CD4-positive, alpha-beta T cell treated with Interferon gamma for 1 hour (primary cell): ENCODE data around the gene NPTX1.
"Not testable (repeated sequence)": the region's sequence is repeated elsewhere in the genome, so short reads cannot be mapped to it uniquely, and the experiment has no call there.

Source experiments
- DNase-seq: peaks from one replicate; pipeline ENCODE4 v3.0.0-alpha.2; 2020

Gene NPTX1, protein sequence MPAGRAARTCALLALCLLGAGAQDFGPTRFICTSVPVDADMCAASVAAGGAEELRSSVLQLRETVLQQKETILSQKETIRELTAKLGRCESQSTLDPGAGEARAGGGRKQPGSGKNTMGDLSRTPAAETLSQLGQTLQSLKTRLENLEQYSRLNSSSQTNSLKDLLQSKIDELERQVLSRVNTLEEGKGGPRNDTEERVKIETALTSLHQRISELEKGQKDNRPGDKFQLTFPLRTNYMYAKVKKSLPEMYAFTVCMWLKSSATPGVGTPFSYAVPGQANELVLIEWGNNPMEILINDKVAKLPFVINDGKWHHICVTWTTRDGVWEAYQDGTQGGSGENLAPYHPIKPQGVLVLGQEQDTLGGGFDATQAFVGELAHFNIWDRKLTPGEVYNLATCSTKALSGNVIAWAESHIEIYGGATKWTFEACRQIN

DNA sequence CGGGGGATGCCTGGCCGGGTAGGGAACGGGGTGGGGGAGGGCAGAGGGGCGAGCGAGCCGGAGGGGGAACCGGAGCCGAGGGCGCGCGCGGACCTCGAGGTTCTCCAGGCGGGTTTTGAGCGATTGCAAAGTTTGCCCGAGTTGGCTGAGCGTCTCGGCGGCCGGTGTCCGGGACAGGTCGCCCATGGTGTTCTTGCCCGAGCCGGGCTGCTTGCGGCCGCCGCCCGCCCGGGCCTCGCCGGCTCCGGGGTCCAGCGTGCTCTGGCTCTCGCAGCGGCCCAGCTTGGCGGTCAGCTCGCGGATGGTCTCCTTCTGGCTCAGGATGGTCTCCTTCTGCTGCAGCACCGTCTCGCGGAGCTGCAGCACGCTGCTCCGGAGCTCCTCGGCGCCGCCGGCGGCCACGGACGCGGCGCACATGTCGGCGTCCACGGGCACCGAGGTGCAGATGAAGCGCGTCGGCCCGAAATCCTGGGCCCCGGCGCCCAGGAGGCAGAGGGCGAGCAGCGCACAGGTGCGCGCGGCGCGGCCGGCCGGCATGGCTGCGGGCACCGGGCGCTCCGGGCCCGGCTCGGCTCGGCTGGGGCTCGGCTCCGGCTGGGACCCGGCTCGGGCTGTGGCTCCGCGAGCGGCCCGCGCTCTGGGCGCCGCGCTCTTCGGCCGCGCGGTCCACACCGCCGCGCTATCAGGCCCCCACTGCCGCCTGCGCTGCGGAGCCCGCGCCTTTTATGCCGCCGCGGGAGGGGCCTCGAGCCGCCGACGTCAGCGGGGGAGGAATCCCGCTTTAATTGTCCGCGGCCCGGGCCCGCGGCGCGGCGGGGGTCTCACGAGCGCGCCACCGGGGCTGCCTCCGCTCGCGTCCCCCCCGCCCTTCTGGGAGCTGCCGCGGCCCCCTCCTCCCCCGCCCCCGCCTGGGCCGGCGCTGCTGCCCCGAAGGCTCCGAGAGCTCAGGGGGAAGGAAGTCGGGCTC, at the start of gene NPTX1:
Gene NPTX1, minus strand, starts transcription at position 698 of the 967 bp plus-strand sequence. Its CDS starts 161 bp downstream, at position 537.
- no peak for DNase-seq

DNA sequence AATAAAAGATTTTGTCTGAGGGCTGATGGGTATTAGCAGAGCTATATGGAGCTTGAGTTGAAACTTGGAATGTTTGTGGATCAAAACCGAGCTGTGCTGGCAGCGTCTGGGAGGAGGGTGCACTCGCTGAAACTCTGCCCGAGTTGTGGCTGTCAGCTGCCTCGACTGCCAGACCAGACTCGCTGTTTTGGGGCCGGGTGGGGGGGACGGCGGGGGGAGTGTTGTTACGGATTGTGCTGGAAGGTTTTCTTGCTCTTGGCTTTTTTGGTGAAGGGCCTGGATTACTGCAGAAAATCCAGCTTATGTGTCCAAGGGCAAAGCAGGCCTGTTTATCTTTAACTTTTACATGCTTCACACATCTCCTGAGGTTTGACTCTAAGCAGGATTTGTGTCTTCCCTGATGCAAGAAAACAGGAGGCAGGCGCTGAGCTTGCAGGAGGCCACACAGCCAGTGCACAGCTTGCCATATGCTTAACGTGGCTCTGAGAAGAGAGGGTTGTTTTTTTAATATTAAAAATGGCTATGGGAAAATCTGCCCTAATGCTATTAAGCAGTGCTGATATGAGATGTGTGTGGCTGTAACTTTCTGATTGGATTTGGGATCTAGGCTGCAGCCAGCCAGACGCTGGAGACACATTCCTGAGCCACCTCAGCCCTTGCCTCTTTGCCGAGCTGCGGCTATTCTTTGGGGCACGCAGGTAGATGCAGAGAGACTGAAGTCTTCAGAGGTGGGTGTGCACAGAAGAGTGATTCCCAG, 47.7 kb upstream of the NPTX1 start:
- no peak for DNase-seq

DNA sequence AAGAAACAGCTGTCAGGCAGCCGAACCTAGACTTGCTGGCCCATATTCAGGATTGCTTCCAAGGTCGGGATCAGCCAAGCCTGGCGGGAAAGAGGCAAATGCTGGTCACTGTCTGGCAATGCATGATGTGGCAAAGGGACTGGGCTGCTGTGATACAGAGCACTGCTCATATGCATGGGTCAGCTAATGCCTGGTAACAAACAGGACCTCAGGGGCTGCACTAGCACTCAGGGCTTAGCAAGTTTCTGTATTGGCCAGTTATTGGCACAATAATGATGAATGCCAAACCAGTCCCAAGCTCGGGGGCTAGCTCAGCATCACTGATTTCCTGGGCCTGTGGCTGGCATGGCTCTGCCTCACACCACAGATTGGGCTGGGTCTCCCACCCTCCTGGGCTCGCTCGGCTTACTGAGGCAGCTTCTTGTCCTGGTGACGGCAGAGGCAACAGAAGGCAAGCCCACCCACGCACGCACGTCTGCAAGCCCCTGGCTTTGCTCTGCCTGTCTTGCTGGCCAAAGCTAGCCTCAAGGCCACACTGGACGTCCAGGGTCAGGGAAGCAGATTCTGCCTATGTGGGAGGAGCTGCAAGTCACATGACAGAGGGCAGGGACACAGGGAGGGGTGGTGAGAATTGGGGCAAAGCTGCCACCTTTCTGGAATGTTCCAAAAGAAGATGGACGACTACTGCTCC, 46.8 kb upstream of the NPTX1 start:
- no peak for DNase-seq

DNA sequence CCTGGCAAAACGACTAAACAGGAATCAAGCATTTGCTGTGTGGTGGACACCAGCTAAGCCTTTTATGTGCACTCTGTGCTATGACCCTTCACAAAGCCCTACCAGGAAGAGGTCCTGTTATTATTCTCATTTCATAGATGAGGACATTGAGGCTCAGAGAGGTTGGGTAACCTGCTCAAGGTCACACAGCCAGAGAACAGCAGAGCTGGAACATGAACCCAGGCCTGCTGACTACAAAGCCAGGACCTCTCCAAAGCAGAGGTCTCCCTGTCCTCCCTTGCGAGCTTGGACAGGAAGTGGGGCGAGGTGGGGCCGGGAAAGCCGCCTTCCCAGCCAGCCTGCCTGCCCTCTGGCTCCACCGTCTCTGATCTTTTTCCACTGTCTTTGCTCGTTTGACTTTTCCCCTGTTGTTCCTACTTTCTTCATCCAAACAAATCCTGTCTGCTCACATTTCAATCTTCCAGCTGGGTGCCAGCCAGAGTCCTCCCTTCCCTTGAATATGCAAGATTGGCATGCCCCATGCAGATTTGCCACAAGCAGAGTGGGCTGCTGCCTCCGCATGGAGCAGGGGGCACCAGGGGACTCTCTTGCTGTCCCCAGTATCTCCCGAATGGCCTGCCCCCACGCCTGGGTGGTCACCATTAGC, 44.5 kb upstream of the NPTX1 start:
- no peak for DNase-seq

DNA sequence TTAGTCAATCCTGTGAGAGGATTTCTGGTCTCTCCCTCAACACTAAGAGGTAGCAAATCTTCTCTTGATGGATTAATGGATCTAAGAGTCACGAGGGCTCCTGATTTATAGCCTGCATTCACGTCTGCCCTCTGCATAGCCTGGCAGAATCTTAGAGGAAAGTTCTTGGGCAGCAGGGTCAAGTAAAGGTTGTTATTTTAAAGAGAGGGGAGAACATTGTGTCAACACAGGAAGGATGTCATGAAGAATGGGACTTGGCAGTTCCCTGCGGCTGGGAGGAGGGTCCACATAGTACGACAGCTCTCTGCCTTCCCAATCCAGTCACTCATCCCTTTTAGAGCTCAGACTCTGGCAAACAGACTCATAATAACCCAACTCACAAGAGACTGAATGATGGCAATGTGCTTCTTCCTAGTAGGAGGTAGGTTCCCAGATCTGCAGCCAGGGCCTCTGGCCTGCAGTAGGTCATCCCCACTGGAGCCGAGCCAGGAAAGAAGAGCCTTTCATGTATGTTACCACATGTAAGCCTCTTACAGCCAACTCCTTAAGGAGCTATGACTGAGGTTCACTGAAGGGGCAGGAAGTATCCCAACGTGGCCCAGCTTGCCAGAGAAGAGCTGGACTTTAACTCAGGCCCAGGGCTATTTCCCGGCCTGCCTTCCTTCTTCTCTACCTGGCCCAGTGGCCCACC, 42.8 kb upstream of the NPTX1 start:
- DNase-seq = no peak

DNA sequence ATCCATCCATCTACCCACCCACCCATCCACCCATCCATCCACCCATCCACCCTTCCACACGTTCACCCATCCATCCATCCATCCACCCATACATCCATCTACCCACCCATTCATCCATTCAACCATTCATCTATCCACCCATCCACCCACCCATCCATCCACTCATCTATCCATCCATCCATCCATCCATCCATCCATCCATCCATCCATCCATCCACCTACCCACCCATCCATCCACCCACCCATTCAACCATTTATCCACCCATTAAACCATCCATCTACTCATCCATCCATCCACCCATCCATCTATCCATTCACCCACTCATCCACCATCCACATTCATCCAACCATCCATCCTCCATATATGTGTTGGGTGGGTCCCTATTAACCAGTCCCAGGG, 42.0 kb upstream of the NPTX1 start:
- DNase-seq = no peak

DNA sequence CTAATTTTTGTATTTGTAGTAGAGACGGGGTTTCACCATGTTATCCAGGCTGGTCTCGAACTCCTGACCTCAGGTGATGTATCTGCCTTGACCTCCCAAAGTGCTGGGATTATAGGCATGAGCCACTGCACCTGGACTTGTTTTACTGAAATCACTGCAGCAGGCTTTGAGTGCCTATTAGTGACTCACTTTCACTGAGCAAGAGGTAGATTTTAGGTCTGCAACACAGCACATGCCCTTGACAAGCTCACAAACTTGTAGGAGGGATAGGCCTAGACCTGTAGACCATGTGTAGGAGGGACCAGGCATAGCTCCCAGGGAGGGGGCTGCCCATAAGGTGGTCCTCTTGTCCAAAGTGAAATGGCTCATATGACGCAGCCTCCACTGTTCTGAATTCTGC, 41.2 kb upstream of the NPTX1 start:
- no peak for DNase-seq

DNA sequence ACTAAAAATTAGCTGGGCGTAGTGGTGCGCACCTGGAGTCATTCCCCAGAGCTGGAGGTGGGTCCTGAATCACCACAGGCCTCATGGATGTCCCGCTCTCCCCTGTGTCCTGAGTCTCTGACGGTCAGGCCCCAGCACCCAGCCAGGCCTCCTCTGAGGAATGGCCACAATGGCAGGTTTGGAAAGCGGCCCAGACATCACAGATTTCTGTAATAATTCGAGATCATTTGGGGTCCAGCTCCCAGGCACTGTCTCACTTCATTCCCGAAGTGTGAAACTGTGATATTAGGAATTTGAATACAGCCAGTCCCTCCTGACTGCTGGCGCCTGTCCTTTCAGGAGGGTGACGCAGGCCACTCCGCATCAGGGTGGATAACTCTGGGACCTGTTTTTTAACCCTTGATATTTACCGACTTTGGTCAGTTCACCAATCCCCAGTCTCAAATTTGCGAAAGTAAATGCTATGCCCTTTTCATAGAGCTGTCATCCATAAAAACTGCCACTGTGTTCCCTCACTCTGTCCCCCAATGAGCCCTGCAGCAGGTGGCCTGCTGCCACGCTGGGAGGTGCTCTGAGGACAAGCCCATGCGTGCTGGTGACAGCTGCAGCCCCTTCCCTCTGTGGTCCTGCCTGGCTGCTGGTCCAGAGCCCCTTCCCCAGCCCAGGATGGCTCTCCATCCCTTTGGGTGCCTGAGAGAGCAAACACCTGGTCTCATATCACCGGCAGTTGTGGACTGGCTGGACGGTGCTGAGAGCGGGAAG, 39.9 kb upstream of the NPTX1 start:
- DNase-seq = no peak

DNA sequence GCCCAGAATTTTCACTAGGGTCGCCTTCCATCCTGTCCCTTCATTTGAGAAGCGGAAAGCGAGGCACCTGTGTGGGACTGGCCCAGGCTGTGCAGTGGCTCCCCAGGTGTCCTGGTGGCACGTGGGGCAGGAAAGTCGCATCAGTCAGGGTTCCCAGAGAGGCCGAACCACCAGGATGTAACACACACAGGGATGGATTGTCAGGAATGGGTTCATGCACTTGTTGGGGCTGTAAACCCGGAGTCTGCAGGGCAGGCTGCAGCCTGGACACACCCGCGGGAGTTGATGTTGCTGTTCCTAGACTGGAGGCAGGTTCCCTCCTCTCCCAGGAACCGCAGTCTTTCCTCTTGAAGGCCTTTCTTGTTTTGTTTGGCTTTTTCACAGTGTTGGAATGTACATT, 37.5 kb upstream of the NPTX1 start:
- DNase-seq = no peak

DNA sequence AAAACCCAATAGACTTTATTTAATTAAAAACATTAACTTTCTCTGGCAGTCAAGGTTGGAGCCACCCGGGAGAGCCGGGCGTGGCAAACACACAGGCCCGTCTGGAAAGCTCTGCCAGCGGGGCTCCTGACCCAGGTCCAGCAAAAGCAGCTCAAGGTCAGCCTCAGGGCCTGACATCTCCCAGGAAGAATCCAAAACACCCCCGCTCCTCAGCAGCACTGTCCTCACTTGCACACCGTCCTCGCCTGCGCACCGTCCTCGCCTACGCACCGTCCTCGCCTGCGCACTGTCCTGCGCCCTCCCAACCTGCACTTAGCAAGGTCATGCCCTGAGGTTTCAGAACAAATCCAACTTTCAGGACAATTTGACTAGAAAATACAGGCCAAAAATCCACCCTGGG, 36.8 kb upstream of the NPTX1 start:
- no peak for DNase-seq

DNA sequence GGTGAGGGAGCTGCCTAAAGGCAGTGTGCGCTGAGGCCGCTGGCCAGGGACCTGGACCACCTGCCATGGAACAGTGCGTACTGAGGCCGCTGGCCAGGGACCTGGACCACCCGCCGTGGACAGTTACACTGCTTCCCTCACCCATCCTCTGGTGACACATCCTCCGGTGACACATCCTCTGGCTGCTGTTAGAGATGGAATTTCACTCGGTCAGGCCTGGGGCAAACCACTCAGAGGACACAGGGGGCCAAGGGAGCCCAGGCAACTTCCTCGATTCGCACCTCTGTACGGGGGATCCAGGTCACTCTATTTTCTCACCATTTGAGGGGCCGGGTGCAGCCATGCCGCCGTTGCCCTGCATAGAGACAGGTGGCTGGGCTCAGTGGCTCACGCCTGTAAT, 35.8 kb upstream of the NPTX1 start:
- no peak for DNase-seq

DNA sequence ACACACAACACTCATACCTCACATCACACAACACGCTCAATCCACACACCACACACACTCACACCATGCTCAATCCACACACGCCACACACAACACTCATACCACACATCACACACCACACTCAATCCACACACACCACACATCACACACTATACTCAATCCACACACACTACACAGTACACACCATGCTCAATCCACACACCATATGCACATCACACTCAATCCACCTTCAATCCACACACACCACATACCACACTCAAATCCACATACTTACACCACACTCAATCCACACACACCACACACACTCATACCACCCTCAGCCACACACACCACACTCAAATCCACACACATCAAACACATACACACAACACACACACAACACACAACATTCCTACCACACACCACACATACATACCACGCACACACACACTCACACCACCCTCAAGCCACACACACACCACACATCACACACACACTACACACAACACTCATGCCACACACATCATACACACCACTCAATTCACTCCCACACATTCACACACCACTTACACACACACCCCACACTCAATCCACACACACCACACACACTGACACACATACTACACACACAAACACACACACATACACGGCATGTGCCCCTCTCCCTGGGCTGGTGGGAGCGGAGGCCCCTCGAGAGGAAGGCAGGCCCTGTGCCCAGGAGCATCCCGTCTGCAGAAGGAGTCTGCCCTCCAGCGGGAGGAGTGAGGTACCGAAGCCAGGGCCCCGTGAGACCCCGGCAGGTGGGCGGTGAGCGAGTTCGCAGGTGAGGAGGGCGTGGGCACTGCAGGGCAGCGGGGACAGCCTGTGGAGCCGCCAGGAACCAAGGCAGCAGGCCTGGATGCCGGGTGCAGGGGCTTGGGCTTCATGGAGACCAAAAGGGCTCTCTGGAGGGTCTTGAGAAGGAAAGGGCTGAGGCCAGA, 35.1 kb upstream of the NPTX1 start:
- DNase-seq = no peak

DNA sequence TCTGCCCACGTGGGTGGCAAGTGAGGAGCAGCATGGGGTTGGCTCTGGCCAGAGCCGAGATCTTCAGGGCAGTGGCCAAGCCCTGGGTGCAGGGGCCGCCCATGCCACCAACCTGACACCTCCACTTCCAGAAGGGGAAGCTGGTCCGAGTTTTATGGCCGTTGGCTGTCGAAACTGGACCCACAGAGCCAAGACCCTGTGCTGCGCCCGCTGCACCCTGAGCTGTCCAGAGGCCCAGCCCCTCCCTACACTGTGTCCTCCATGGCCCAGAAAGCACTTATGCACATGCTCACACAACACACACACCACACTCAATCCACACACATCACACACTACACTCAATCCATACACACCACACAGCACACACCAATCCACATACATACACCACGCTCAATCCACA, 34.4 kb upstream of the NPTX1 start:
- no peak for DNase-seq

DNA sequence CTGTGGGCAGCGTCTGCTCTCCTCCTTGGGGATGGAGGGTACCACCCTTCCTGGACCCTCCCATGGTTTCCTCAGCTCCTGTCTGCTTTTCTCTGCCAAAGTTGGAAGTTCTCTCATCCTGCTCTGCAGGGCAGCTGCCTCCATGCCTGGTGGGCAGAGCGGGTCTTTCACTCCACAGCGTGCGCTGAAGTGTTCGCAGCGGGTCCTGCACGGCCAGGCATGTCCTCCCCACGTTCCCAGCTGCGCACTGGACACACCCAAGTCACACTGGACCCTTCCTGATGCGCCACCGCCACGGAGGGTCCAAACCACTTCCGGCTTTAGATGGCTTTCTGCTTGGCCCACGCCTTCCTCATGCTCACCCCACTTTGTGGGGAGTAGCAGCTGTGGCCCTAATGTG, 33.7 kb upstream of the NPTX1 start:
- no peak for DNase-seq

DNA sequence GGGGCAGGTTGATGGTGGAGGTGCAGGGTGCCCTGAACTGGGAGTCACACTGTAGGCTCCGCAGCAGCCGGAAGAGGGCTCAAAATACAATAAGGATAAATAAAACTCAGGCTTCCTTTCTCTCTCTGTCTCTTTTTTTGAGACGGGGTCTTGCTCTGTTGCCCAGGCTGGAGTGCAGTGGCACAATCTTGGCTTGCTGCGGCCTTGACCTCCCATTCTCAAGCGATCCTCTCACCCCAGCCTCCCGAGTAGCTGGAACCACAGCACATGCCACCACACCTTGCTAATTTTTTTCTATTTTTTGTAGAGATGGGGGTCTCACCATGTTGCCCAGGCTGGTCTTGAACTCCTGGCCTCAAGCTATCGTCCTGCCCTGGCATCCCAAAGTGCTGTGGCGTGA, 32.9 kb upstream of the NPTX1 start:
- DNase-seq = no peak

DNA sequence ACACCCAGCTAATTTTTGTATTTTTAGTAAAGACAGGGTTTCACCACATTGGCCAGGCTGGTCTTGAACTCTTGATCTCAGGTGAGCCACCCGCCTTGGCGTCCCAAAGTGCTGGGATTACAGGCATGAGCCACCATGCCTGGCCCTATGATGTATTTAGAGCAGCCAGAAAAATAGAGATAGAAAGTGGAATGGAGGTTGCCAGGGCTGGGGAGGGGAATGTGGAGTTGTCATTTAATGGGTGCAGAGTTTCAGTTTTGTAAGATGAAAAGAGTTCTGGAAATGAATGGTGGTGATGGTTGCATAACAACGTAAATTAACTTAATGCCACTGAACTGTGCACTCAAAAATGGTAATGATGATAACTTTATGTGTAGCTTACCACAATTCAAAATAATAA, 31.6 kb upstream of the NPTX1 start:
- no peak for DNase-seq

DNA sequence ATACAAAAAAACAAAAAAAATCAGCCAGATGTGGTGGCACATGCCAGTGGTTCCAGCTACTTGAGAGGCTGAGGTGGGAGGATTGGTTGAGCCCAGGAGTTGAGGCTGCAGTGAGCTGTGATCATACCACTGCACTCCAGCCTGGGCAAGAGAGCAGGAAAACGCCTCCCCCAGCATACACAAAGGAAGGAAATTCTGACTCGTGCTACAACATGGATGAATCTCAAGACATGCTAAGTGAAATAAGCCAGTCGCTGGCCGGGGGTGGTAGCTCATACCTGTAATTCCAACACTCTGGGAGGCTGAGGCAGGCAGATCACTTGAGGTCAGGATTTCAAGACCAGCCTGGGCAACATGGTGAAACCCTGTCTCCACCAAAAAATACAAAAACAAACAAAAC, 30.8 kb upstream of the NPTX1 start:
- not testable (repeated sequence) for DNase-seq

DNA sequence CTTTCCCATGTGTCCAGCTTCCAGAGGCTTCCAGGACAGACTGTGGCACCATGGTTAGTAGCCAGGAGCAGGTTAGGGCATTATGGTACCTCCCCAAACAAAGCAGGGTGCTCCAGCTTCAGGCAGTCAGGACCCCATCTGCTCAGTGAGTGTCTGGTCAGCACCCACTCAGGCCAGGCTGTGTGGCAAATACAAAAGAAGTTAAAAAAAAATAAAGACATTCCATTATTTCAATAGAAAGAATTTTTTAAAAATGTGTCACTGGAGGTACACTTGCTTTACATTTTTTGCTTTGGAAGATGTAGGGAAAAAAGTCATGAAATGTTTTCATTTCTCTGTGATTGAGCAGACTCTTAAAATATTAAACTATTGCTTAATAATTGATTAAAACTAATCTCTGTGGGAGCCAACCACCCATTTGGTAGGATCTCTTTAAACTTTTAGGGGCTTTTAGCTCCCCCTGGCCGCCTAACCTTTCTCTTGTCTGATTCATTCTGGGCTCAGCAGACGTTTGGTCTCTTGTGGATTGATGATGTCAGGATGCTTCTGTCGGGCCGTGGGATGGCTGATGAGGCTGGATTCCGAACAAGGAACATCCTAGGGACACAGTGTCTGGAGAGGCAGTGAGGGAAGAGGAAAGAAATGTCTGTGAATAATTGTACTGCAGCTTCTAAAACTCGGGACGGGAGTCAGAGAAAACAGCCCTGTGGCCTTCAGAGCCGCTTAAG, 28.4 kb upstream of the NPTX1 start:
- no peak for DNase-seq

DNA sequence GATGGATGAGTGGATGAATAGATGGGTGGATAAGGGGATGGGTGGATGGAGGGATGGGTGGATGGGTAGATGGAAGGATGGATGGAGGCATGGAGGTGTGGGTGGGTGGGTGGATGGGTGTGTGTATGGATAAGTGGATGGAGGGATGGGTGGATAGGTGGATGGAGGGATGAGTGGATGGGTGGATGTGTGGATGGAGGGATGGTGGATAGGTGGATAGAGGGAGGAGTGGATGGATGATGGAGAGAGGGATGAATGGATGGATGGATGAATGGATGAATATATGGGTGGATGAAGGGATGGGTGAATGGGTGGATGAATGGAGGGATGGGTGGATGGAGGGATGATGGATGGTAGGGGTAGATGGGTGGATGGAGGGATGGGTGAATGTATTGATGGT, 27.5 kb upstream of the NPTX1 start:
- no peak for DNase-seq
